Measurements from ENCODE around the gene GANAB. TPM values are rescaled to one million over a fixed set of nuclear protein-coding genes. Genes with fewer than 3 reads are reported as not detected.
A peak's percentile ranks its signal among the peaks of the same experiment; 100 is the strongest.

The GANAB gene
- polyA plus RNA-seq, 4 donors = 38.6 to 310 (median 103) TPM

GRCh38 chr11:62648967-62649364, 2.6 kb upstream of the GANAB start:
- 91 to 94% (median 94%) methylated on average over 11 of the region's 11 CpGs for WGBS, 3 donors
- FAIRE-seq = no peak
- Histone ChIP-seq H3K4me1 (ENCODE audit: control insufficient read depth in 3 of 3, insufficient read depth in 2 of 3, low read depth in 1 of 3, low read length in 2 of 3) (peaks cover 5 to 17% (median 6%) of the 10 kb centered on the region in 3 donors), H3K9me3 (ENCODE audit: control insufficient read depth in 2 of 2, insufficient read depth in 1 of 2, low read depth in 1 of 2, low read length in 1 of 2) (no peaks in the 10 kb centered on the region), H3K27ac (ENCODE audit: low read depth in 1 of 3, low read length in 2 of 3) (no peak overlapping the region), H3K4me3 (ENCODE audit: low read depth in 1 of 3, low read length in 3 of 3) (no peak overlapping the region), H3K36me3 (ENCODE audit: control insufficient read depth in 3 of 3, insufficient read depth in 2 of 3, low read depth in 1 of 3, low read length in 3 of 3) (peaks cover 0 to 39% (median 3%) of the 10 kb centered on the region in 3 donors), H3K27me3 (ENCODE audit: control insufficient read depth in 3 of 3, insufficient read depth in 3 of 3, low read length in 3 of 3) (no peaks in the 10 kb centered on the region)
- DNase-seq = no peak

GRCh38 chr11:62648185-62648966, 2.0 kb upstream of the GANAB start:
- WGBS, 3 donors = 91 to 94% (median 94%) methylated on average over 24 of the region's 24 CpGs
- H3K27ac ChIP-seq (ENCODE audit: low read depth in 1 of 3, low read length in 2 of 3) = no peak overlapping the region
- no peaks in the 10 kb centered on the region for H3K9me3 ChIP-seq (ENCODE audit: control insufficient read depth in 2 of 2, insufficient read depth in 1 of 2, low read depth in 1 of 2, low read length in 1 of 2)
- no peak for DNase-seq
- H3K36me3 ChIP-seq (ENCODE audit: control insufficient read depth in 3 of 3, insufficient read depth in 2 of 3, low read depth in 1 of 3, low read length in 3 of 3) = peaks cover 0 to 45% (median 3%) of the 10 kb centered on the region in 3 donors
- no peaks in the 10 kb centered on the region for H3K27me3 ChIP-seq (ENCODE audit: control insufficient read depth in 3 of 3, insufficient read depth in 3 of 3, low read length in 3 of 3)
- FAIRE-seq = no peak
- peaks cover 5 to 17% (median 6%) of the 10 kb centered on the region in 3 donors for H3K4me1 ChIP-seq (ENCODE audit: control insufficient read depth in 3 of 3, insufficient read depth in 2 of 3, low read depth in 1 of 3, low read length in 2 of 3)
- no peak overlapping the region for H3K4me3 ChIP-seq (ENCODE audit: low read depth in 1 of 3, low read length in 3 of 3)

DNA sequence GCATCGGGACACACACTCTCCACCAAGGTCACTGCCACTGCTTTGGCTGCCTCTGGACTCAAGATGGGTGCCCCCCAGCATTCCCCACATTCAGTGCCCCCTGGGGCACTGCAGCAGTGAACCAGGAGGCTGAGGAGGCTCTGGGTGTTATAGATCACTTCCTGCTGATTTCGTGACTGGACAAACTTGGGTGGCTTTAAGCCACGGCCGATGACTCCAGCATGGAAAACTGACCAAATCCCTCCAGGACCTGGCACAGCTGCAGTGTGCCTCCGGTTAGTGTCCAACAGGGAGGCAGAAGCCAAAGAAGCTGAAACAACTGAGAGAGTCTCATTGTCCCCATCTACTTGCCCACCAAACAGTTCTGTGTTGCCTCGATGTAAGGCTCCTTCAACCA, 1.2 kb upstream of the GANAB start:
- H3K27me3 ChIP-seq (ENCODE audit: control insufficient read depth in 3 of 3, insufficient read depth in 3 of 3, low read length in 3 of 3) = no peaks in the 10 kb centered on the region
- H3K36me3 ChIP-seq (ENCODE audit: control insufficient read depth in 3 of 3, insufficient read depth in 2 of 3, low read depth in 1 of 3, low read length in 3 of 3) = peaks cover 0 to 49% (median 3%) of the 10 kb centered on the region in 3 donors
- H3K9me3 ChIP-seq (ENCODE audit: control insufficient read depth in 2 of 2, insufficient read depth in 1 of 2, low read depth in 1 of 2, low read length in 1 of 2) = no peaks in the 10 kb centered on the region
- H3K4me3 ChIP-seq (ENCODE audit: low read depth in 1 of 3, low read length in 3 of 3) = no peak overlapping the region
- 85 to 88% (median 88%) methylated on average over 6 of the region's 6 CpGs for WGBS, 3 donors
- FAIRE-seq = no peak
- no peak for DNase-seq
- H3K4me1 ChIP-seq (ENCODE audit: control insufficient read depth in 3 of 3, insufficient read depth in 2 of 3, low read depth in 1 of 3, low read length in 2 of 3) = peaks cover 5 to 17% (median 6%) of the 10 kb centered on the region in 3 donors
- no peak overlapping the region for H3K27ac ChIP-seq (ENCODE audit: low read depth in 1 of 3, low read length in 2 of 3)

DNA sequence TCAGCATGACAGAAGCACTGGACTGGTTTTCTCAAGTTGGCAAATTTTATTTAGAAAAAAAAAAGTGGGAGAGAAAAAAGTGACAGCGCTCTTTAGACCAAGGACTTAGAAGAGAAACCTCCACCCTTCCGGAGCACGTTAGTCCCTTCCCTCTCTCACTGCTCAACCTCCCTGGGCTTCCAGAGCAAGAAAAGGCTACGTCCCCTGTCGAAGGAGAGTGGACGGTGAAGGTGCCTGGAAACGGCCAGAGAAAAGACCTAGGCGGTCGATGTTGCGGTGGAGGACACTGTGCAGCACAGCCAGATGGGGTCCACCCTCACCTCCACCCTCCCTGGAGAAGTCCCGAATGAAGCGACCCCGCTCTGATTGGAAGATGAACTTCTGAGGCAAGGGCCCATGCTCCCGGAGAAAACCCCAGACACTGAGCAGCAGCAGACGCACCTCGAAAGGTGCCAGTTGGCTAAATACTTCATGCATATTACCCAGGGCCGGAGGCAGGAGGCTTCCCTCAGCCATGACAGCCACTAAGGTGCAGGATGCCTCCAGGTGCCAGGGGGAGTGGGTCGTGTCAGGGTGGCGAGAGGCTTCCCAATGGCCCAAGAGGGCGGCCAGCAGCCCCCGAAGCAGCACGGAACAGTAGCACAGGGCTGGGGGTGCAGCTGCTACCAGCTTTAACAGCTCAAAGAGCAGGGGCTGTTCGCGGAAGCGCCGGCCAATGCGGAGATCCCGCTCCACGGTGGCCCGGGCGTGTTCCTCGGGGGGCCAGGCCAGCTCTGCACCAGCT, 604 bp upstream of the GANAB start:
- Histone ChIP-seq H3K4me3 (ENCODE audit: low read depth in 1 of 3, low read length in 3 of 3) (peak overlapping the region in 1 of 3 donors; percentile 13), H3K4me1 (ENCODE audit: control insufficient read depth in 3 of 3, insufficient read depth in 2 of 3, low read depth in 1 of 3, low read length in 2 of 3) (peaks cover 5 to 17% (median 6%) of the 10 kb centered on the region in 3 donors), H3K36me3 (ENCODE audit: control insufficient read depth in 3 of 3, insufficient read depth in 2 of 3, low read depth in 1 of 3, low read length in 3 of 3) (peaks cover 0 to 52% (median 3%) of the 10 kb centered on the region in 3 donors), H3K27ac (ENCODE audit: low read depth in 1 of 3, low read length in 2 of 3) (peak overlapping the region in 2 of 3 donors; percentile 63 to 73), H3K9me3 (ENCODE audit: control insufficient read depth in 2 of 2, insufficient read depth in 1 of 2, low read depth in 1 of 2, low read length in 1 of 2) (no peaks in the 10 kb centered on the region), H3K27me3 (ENCODE audit: control insufficient read depth in 3 of 3, insufficient read depth in 3 of 3, low read length in 3 of 3) (no peaks in the 10 kb centered on the region)
- DNase-seq (no peak), FAIRE-seq (no peak)
- WGBS, 3 donors = 63 to 69% (median 65%) methylated on average over 32 of the region's 32 CpGs

DNA sequence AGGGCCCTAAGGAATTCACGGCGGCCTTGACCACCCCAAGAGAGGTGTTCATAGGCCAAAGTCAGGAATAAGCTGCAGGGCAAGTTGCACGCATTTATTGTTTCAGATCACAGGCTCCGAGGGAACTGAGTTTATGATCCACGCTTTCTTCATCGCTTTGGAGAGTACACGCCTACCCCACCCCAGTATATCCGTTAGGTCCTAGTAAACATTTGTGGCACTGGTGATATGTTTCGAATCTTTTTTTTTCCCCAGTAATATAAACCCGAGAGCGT, 805 bp downstream of the GANAB start:
- Histone ChIP-seq H3K36me3 (ENCODE audit: control insufficient read depth in 3 of 3, insufficient read depth in 2 of 3, low read depth in 1 of 3, low read length in 3 of 3) (peaks cover 0 to 54% (median 3%) of the 10 kb centered on the region in 3 donors), H3K4me3 (ENCODE audit: low read depth in 1 of 3, low read length in 3 of 3) (peak overlapping the region; percentile 65 to 99 (median 97)), H3K4me1 (ENCODE audit: control insufficient read depth in 3 of 3, insufficient read depth in 2 of 3, low read depth in 1 of 3, low read length in 2 of 3) (peaks cover 5 to 17% (median 6%) of the 10 kb centered on the region in 3 donors), H3K27ac (ENCODE audit: low read depth in 1 of 3, low read length in 2 of 3) (peak overlapping the region; percentile 66 to 97 (median 88)), H3K27me3 (ENCODE audit: control insufficient read depth in 3 of 3, insufficient read depth in 3 of 3, low read length in 3 of 3) (no peaks in the 10 kb centered on the region), H3K9me3 (ENCODE audit: control insufficient read depth in 2 of 2, insufficient read depth in 1 of 2, low read depth in 1 of 2, low read length in 1 of 2) (no peaks in the 10 kb centered on the region)
- WGBS, 3 donors = 5 to 11% (median 8%) methylated on average over 11 of the region's 11 CpGs
- FAIRE-seq (no peak), DNase-seq (peak in 1 of 2 donors; percentile 17)

DNA sequence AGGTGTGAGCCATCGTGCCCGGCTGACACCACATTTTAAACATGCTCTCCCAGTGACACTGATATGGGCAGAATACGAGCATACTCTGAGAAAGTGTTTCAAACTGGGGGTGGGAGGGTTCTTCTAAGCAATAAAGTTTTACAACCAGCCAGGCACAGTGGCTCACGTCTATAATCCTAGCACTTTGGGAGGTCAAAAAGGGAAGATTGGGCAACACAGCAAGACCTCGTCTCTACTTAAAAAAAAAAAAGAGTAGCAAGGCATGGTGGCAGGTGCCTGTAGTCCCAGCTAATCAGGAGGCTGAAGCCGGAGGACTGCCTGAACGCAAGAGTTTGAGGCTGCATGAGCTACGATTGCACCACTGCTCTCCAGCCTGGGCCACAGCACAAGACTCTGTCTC, 2.2 kb downstream of the GANAB start:
- FAIRE-seq = no peak

DNA sequence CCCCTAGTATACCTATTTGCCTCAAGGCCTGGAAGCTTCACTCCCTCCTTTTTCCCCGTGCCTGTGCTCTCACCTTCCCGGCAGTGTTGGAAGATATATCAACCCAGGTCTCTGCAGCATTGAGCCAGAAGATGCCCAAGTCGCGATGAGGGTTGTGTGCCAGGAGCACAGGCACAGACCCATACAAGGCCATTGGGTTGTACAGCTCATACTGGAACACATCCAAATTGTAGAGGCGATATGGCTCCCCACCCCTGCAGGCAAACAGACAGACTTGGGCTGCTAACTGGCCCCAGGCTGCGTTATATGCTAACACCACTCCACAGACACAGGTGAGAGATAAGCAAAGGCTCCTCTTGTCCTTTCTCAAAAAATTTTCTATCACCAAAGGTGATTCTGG, 13.9 kb downstream of the GANAB start:
- no peaks in the 10 kb centered on the region for H3K27me3 ChIP-seq (ENCODE audit: control insufficient read depth in 3 of 3, insufficient read depth in 3 of 3, low read length in 3 of 3)
- H3K4me1 ChIP-seq (ENCODE audit: control insufficient read depth in 3 of 3, insufficient read depth in 2 of 3, low read depth in 1 of 3, low read length in 2 of 3) = no peaks in the 10 kb centered on the region
- H3K4me3 ChIP-seq (ENCODE audit: low read depth in 1 of 3, low read length in 3 of 3) = no peak overlapping the region
- no peaks in the 10 kb centered on the region for H3K9me3 ChIP-seq (ENCODE audit: control insufficient read depth in 2 of 2, insufficient read depth in 1 of 2, low read depth in 1 of 2, low read length in 1 of 2)
- H3K27ac ChIP-seq (ENCODE audit: low read depth in 1 of 3, low read length in 2 of 3) = no peak overlapping the region
- DNase-seq (no peak), FAIRE-seq (no peak)
- 87 to 94% (median 91%) methylated on average over 6 of the region's 6 CpGs for WGBS, 3 donors
- H3K36me3 ChIP-seq (ENCODE audit: control insufficient read depth in 3 of 3, insufficient read depth in 2 of 3, low read depth in 1 of 3, low read length in 3 of 3) = peaks cover 30 to 91% (median 38%) of the 10 kb centered on the region in 3 donors

More for the DNA sequence above, 2.2 kb downstream of the GANAB start:
- H3K4me1 ChIP-seq (ENCODE audit: control insufficient read depth in 3 of 3, insufficient read depth in 2 of 3, low read depth in 1 of 3, low read length in 2 of 3) = peaks cover 5 to 17% (median 6%) of the 10 kb centered on the region in 3 donors
- WGBS, 3 donors = 61 to 74% (median 72%) methylated on average over 8 of the region's 8 CpGs
- peaks cover 0 to 52% (median 3%) of the 10 kb centered on the region in 3 donors for H3K36me3 ChIP-seq (ENCODE audit: control insufficient read depth in 3 of 3, insufficient read depth in 2 of 3, low read depth in 1 of 3, low read length in 3 of 3)
- no peaks in the 10 kb centered on the region for H3K9me3 ChIP-seq (ENCODE audit: control insufficient read depth in 2 of 2, insufficient read depth in 1 of 2, low read depth in 1 of 2, low read length in 1 of 2)
- no peak for DNase-seq
- H3K27me3 ChIP-seq (ENCODE audit: control insufficient read depth in 3 of 3, insufficient read depth in 3 of 3, low read length in 3 of 3) = no peaks in the 10 kb centered on the region
- no peak overlapping the region for H3K27ac ChIP-seq (ENCODE audit: low read depth in 1 of 3, low read length in 2 of 3)
- no peak overlapping the region for H3K4me3 ChIP-seq (ENCODE audit: low read depth in 1 of 3, low read length in 3 of 3)

DNA sequence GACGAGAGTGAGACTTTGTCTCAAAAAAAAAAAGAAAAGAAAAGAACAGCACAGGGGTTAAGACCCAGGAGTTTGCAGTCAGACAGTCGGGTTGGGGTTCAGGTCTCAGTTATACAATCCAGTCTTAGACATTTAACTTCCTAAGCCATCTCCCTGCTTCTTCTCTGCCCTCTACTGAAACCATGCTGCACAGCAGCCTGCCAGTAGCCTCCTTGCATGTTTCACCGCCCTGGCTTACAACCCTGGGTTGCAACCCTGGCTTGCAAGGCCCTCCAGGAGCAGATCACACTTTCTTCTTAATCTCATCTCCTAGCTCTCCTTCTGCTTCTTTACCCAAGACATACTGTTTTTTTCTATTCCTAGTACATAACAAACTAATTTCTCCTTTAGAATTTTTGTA, 18.7 kb downstream of the GANAB start:
- no peak for FAIRE-seq
- H3K4me3 ChIP-seq (ENCODE audit: low read depth in 1 of 3, low read length in 3 of 3) = no peak overlapping the region
- WGBS, 3 donors = 79 to 89% (median 82%) methylated on average over 3 of the region's 3 CpGs

More for the DNA sequence above, 18.7 kb downstream of the GANAB start:
- no peak for DNase-seq
- Histone ChIP-seq H3K9me3 (ENCODE audit: control insufficient read depth in 2 of 2, insufficient read depth in 1 of 2, low read depth in 1 of 2, low read length in 1 of 2) (no peaks in the 10 kb centered on the region), H3K27me3 (ENCODE audit: control insufficient read depth in 3 of 3, insufficient read depth in 3 of 3, low read length in 3 of 3) (no peaks in the 10 kb centered on the region), H3K27ac (ENCODE audit: low read depth in 1 of 3, low read length in 2 of 3) (no peak overlapping the region), H3K4me1 (ENCODE audit: control insufficient read depth in 3 of 3, insufficient read depth in 2 of 3, low read depth in 1 of 3, low read length in 2 of 3) (no peaks in the 10 kb centered on the region), H3K36me3 (ENCODE audit: control insufficient read depth in 3 of 3, insufficient read depth in 2 of 3, low read depth in 1 of 3, low read length in 3 of 3) (peaks cover 31 to 84% (median 45%) of the 10 kb centered on the region in 3 donors)
